Astrocyte of the spinal cord (primary cell): Measurements from ENCODE around the gene SPATA3.

Source experiments
- DNase-seq: peaks from one replicate; pipeline ENCODE4 v3.0.0; 2011; ENCODE audit warnings: low read depth, low spot score
- H3K4me3 ChIP-seq: 2 replicates; pipeline ENCODE4 v1.5.1; 2011; ENCODE audit warnings: low read depth, mild to moderate bottlenecking, low read length, moderate library complexity
- CTCF ChIP-seq: IDR thresholded peaks from 2 replicates; pipeline ENCODE4 v1.5.1; 2012; ENCODE audit warnings: low read depth, mild to moderate bottlenecking, low read length, inconsistent platforms
- in situ Hi-C: cut with HindIII; loops from 2 replicates; pipeline ENCODE4 v1.10.0; 2017; ENCODE audit warnings: low sequenced_read_pairs

The SPATA3 gene

GRCh38 chr2:230951396-230951795, 44.5 kb upstream of the SPATA3 start:
- in situ Hi-C loops = no loop called here
- no peak overlapping the region for H3K4me3 ChIP-seq
- no peak for DNase-seq
- no peak for TF ChIP-seq CTCF

GRCh38 chr2:230952226-230952956, 43.5 kb upstream of the SPATA3 start:
- no peak for TF ChIP-seq CTCF
- no peak overlapping the region for H3K4me3 ChIP-seq
- no peak for DNase-seq
- in situ Hi-C loops = no loop called here

- in situ Hi-C loops = no loop called here
- DNase-seq = no peak
- TF ChIP-seq CTCF = no peak
- H3K4me3 ChIP-seq = no peak overlapping the region
Measured at GRCh38 chr2:230953845-230954244, 42.1 kb upstream of the SPATA3 start.

- in situ Hi-C loops = no loop called here
- TF ChIP-seq CTCF = no peak
- H3K4me3 ChIP-seq = no peak overlapping the region
- DNase-seq = no peak
Measured at GRCh38 chr2:230954746-230955145, 41.2 kb upstream of the SPATA3 start.

GRCh38 chr2:230955163-230955737, 40.7 kb upstream of the SPATA3 start:
- no peak for TF ChIP-seq CTCF
- no peak overlapping the region for H3K4me3 ChIP-seq
- in situ Hi-C loops = no loop called here
- DNase-seq = no peak

GRCh38 chr2:230956827-230957755, 38.8 kb upstream of the SPATA3 start:
- no peak for TF ChIP-seq CTCF
- peak; percentile 54 for DNase-seq

More at GRCh38 chr2:230956827-230957755, 38.8 kb upstream of the SPATA3 start:
- in situ Hi-C loops = no loop called here
- H3K4me3 ChIP-seq = peak overlapping the region; percentile 46
